Endodermal cell (in vitro differentiated cells): ENCODE data around the gene KBTBD13. TPM values are rescaled to one million over a fixed set of nuclear protein-coding genes. Genes with fewer than 3 reads are reported as not detected.

ENCODE experiments used
- DNase-seq: peaks from one replicate; pipeline ENCODE4 v3.0.0-alpha.2; 2017
- H3K27ac ChIP-seq: 2 replicates; pipeline ENCODE4 v1.5.1; 2013; ENCODE audit warnings: mild to moderate bottlenecking, low read depth, low read length, moderate library complexity
- H3K27me3 ChIP-seq: 2 replicates; pipeline ENCODE4 v1.6.1; 2013; ENCODE audit warnings: mild to moderate bottlenecking, low read length, moderate library complexity; ENCODE audit not compliant: insufficient read depth, control insufficient read depth, poor library complexity, severe bottlenecking
- H3K36me3 ChIP-seq: 2 replicates; pipeline ENCODE4 v1.7.0; 2013; ENCODE audit warnings: mild to moderate bottlenecking, low read length, moderate library complexity; ENCODE audit not compliant: control insufficient read depth, insufficient read depth
- H3K4me1 ChIP-seq: one replicate; pipeline ENCODE4 v1.7.0; 2013; ENCODE audit warnings: low read length; ENCODE audit not compliant: control insufficient read depth, insufficient read depth
- H3K4me3 ChIP-seq: 2 replicates; pipeline ENCODE4 v1.5.1; 2013; ENCODE audit warnings: mild to moderate bottlenecking, low read length, moderate library complexity
- H3K9ac ChIP-seq: 2 replicates; pipeline ENCODE4 v1.6.1; 2013; ENCODE audit warnings: mild to moderate bottlenecking, low read length, moderate library complexity; ENCODE audit not compliant: poor library complexity, severe bottlenecking; ENCODE audit errors: extremely low read depth
- H3K9me3 ChIP-seq: 2 replicates; pipeline ENCODE4 v1.6.1; 2013; ENCODE audit warnings: mild to moderate bottlenecking, low read length, moderate library complexity; ENCODE audit not compliant: control insufficient read depth
- H3K27ac Mint-ChIP-seq: 2 replicates; pipeline ENCODE4 v1.8.0; 2020; ENCODE audit warnings: mixed read lengths
- H3K27me3 Mint-ChIP-seq: 2 replicates; pipeline ENCODE4 v1.8.0; 2021; ENCODE audit warnings: mild to moderate bottlenecking, mixed read lengths; ENCODE audit not compliant: insufficient read depth
- H3K36me3 Mint-ChIP-seq: 2 replicates; pipeline ENCODE4 v1.8.0; 2020; ENCODE audit warnings: low read depth, mixed read lengths
- H3K4me1 Mint-ChIP-seq: 2 replicates; pipeline ENCODE4 v1.8.0; 2020; ENCODE audit warnings: mixed read lengths
- H3K4me3 Mint-ChIP-seq: 2 replicates; pipeline ENCODE4 v1.8.0; 2020; ENCODE audit warnings: mild to moderate bottlenecking, moderate library complexity, mixed read lengths
- H3K9me3 Mint-ChIP-seq: 2 replicates; pipeline ENCODE4 v1.8.0; 2020; ENCODE audit warnings: mild to moderate bottlenecking, mixed read lengths
- WGBS, 2 experiments: methylation state at CpG; one replicate each; pipeline versions ENCODE4 v1.1.5 to v1.1.7; 2013; ENCODE audit warnings: missing lambda C conversion rate in 2 of 2, mixed read lengths in 1 of 2; ENCODE audit not compliant: insufficient coverage in 1 of 2, insufficient read length in 1 of 2; 5-methylcytosine and 5-hydroxymethylcytosine counted together
- total RNA-seq, 2 donors: library from RNA; stranded (reverse); fragmentation: NEBNext Ultra II Directional in 1 of 2; extraction: Animal tissue kit (Norgen Biotek cat#: 25700) in 1 of 2; gene quantifications; 2 replicates in 1 of 2; 3 replicates in 1 of 2; pipeline ENCODE4 v1.2.1, GENCODE V29; 2021
- TF ChIP-seq, protein P1 (sequence below): fragments of 200-600 bp; sonication (generic); conservative IDR thresholded peaks from 2 replicates; pipeline ENCODE4 v1.5.0; 2021; ENCODE audit warnings: antibody characterized with exemption, mild to moderate bottlenecking

The KBTBD13 gene
- total RNA-seq, 2 donors from 2014 or later, result not detected

DNA sequence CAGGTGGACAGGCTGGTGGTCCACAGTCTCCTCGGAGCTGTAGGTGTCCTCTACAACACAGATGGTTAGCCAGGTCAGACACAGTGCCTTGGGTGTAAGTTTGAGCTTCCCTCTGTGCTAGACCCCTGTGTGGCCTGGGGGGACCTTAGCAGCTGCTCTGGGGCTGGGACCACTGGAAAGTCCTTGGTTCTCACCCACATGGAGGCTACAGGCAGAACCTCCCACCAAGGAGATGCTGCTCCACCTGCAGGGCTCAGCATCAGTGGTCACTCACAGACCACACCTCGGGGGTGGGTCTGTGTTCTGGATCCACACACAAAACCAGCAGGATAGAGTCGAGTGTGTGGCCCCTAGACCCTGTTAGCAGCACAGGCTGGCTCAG lies 17.2 kb upstream of the KBTBD13 start:
- H3K27me3 ChIP-seq, result no peaks in the 10 kb centered on the region
- H3K4me1 ChIP-seq, result no peaks in the 10 kb centered on the region
- no peak overlapping the region for H3K9ac ChIP-seq
- no peak for DNase-seq
- H3K27me3 Mint-ChIP-seq, result no peaks in the 10 kb centered on the region
- 95% methylated on average over 3 of the region's 3 CpGs; no CpG with 5 or more reads in 1 of the 2 experiments for WGBS, 2 experiments
- peaks cover 85% of the 10 kb centered on the region for H3K36me3 ChIP-seq
- H3K9me3 ChIP-seq, result no peaks in the 10 kb centered on the region
- H3K4me3 ChIP-seq, result no peak overlapping the region
- H3K4me1 Mint-ChIP-seq, result no peaks in the 10 kb centered on the region
- TF ChIP-seq, protein P1, sequence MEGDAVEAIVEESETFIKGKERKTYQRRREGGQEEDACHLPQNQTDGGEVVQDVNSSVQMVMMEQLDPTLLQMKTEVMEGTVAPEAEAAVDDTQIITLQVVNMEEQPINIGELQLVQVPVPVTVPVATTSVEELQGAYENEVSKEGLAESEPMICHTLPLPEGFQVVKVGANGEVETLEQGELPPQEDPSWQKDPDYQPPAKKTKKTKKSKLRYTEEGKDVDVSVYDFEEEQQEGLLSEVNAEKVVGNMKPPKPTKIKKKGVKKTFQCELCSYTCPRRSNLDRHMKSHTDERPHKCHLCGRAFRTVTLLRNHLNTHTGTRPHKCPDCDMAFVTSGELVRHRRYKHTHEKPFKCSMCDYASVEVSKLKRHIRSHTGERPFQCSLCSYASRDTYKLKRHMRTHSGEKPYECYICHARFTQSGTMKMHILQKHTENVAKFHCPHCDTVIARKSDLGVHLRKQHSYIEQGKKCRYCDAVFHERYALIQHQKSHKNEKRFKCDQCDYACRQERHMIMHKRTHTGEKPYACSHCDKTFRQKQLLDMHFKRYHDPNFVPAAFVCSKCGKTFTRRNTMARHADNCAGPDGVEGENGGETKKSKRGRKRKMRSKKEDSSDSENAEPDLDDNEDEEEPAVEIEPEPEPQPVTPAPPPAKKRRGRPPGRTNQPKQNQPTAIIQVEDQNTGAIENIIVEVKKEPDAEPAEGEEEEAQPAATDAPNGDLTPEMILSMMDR, result no peak
- H3K36me3 Mint-ChIP-seq, result peaks cover 75% of the 10 kb centered on the region
- no peak overlapping the region for H3K27ac Mint-ChIP-seq
- no peak overlapping the region for H3K27ac ChIP-seq
- no peaks in the 10 kb centered on the region for H3K9me3 Mint-ChIP-seq
- no peak overlapping the region for H3K4me3 Mint-ChIP-seq

DNA sequence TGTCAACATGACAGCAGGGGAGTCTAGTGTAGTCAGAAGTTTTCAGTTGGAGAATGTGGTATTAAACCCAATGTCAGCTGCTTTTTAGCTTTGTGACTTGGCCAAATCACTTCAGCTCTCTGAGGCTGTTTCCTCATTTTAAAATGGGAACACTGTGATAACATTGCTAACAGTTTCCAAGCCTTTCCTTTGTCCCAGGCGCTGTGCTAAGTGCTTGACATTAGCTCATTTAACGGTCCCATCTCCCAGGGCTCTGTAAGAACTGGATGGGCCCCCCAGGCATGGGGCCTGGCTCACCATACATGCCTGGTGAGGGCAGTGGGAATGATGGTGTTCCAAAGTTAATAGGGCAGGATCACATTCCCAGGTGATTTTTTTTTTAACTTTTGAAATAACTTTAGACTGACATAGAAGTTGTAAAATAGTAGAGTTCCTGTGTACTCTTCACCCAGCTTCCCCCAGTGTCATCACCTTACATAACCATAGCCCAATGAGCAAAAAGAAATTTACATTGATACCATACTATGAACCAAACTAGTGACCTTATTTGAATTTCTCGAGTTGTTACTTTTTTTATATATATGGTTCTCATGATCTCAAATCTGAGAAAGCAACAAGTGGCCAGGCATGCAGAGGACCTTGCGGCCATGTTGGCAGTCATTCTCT lies 16.5 kb upstream of the KBTBD13 start:
- Histone ChIP-seq H3K36me3 (peaks cover 90% of the 10 kb centered on the region), H3K27me3 (no peaks in the 10 kb centered on the region), H3K4me1 (peaks cover 2% of the 10 kb centered on the region), H3K27ac (no peak overlapping the region), H3K9me3 (no peaks in the 10 kb centered on the region), H3K9ac (no peak overlapping the region), H3K4me3 (no peak overlapping the region)
- Mint-ChIP-seq H3K36me3 (peaks cover 76% of the 10 kb centered on the region), H3K4me3 (no peak overlapping the region), H3K9me3 (no peaks in the 10 kb centered on the region), H3K27me3 (no peaks in the 10 kb centered on the region), H3K27ac (no peak overlapping the region), H3K4me1 (peaks cover 2% of the 10 kb centered on the region)
- TF ChIP-seq, protein P1, result no peak
- 90 to 98% methylated on average over 3 to 4 of the region's 4 CpGs for WGBS, 2 experiments
- no peak for DNase-seq

DNA sequence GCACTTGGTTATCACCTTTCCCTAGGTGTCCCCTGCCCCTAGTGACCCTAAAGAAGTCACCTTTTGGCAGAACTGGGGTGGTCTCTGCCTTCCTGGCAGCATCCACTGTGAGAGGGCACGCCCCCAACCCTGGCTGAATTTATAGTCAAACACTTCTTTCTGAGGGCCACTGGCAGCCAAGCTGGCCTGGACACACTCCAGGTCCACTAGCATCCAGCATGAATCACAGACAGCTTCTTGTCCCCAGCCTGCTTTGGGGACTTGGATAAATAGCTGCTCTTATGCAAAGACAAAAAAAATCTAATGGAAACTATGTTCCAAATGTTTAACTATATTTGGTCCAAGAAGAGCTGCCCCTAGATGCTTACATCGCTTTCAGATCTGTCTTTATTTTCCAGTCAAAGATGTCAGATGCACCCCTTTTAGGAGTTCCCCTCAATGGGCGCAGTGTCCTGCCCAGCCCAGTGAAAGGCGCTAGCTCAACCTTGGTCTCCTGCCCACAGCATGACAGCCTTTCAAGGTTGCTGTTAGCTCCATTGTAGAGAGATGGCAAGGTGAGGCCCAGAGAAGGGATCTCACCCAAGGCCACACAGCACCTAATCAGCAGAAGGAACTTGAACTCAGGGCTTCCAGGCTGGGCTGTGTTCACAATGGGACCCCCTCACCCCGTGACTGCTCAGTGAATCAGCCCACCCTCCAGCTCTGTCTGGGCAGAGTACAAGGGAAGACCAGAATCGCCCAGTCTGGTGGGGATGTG lies 15.7 kb upstream of the KBTBD13 start:
- Mint-ChIP-seq H3K27ac (no peak overlapping the region), H3K4me3 (no peak overlapping the region), H3K27me3 (no peaks in the 10 kb centered on the region), H3K9me3 (no peaks in the 10 kb centered on the region), H3K36me3 (peaks cover 79% of the 10 kb centered on the region), H3K4me1 (peaks cover 10% of the 10 kb centered on the region)
- Histone ChIP-seq H3K27ac (no peak overlapping the region), H3K4me1 (peaks cover 3% of the 10 kb centered on the region), H3K4me3 (no peak overlapping the region), H3K9ac (no peak overlapping the region), H3K27me3 (no peaks in the 10 kb centered on the region), H3K9me3 (no peaks in the 10 kb centered on the region), H3K36me3 (peaks cover 89% of the 10 kb centered on the region)
- 96 to 100% methylated on average over 3 to 6 of the region's 6 CpGs for WGBS, 2 experiments
- no peak for DNase-seq
- TF ChIP-seq, protein P1, result no peak
